HG03457 (cell line): ENCODE results near the gene ALDH1B1.

Experiments
- ATAC-seq: cut with Tn5 transposase; IDR thresholded peaks from one replicate; pipeline ENCODE4 v1.9.1; 2021; ENCODE audit warnings: moderate number of reproducible peaks; ENCODE audit not compliant: unreplicated experiment

The ALDH1B1 gene

GRCh38 chr9:38392235-38393127 lies at the start of gene ALDH1B1:
Gene ALDH1B1, plus strand, starts transcription at chr9:38392702. Its CDS starts 3,047 bp downstream, at chr9:38395749.
- ATAC-seq = peak; percentile 96

GRCh38 chr9:38343037-38343436 lies 49.5 kb upstream of the ALDH1B1 start:
- no peak for ATAC-seq

GRCh38 chr9:38343552-38343951 lies 49.0 kb upstream of the ALDH1B1 start:
- ATAC-seq = no peak

GRCh38 chr9:38344566-38345324 lies 47.8 kb upstream of the ALDH1B1 start:
- no peak for ATAC-seq

- no peak for ATAC-seq
Measured at GRCh38 chr9:38345851-38346755, 46.4 kb upstream of the ALDH1B1 start.

- ATAC-seq = no peak
Measured at GRCh38 chr9:38346811-38347210, 45.7 kb upstream of the ALDH1B1 start.

- no peak for ATAC-seq
Measured at GRCh38 chr9:38347271-38347671, 45.2 kb upstream of the ALDH1B1 start.

- ATAC-seq = no peak
Measured at GRCh38 chr9:38347946-38348345, 44.6 kb upstream of the ALDH1B1 start.

GRCh38 chr9:38350529-38350928 lies 42.0 kb upstream of the ALDH1B1 start:
- ATAC-seq = no peak

GRCh38 chr9:38352530-38353328 lies 39.8 kb upstream of the ALDH1B1 start:
- no peak for ATAC-seq

GRCh38 chr9:38355115-38355514 lies 37.4 kb upstream of the ALDH1B1 start:
- ATAC-seq = no peak

GRCh38 chr9:38355517-38356120 lies 36.9 kb upstream of the ALDH1B1 start:
- no peak for ATAC-seq

GRCh38 chr9:38356851-38357250 lies 35.7 kb upstream of the ALDH1B1 start:
- no peak for ATAC-seq

GRCh38 chr9:38357350-38358114 lies 35.0 kb upstream of the ALDH1B1 start:
- ATAC-seq = no peak

- no peak for ATAC-seq
Measured at GRCh38 chr9:38358390-38359296, 33.9 kb upstream of the ALDH1B1 start.

GRCh38 chr9:38359297-38359653 lies 33.2 kb upstream of the ALDH1B1 start:
- no peak for ATAC-seq

- no peak for ATAC-seq
Measured at GRCh38 chr9:38359689-38360385, 32.7 kb upstream of the ALDH1B1 start.
